AG04449 (cell line): ENCODE data around the gene SERPINE2.

Source experiments
- CTCF ChIA-PET: fragments of 350-600 bp; formaldehyde crosslinking; extraction: SDS; loops from one replicate; lab custom pipeline; 2021; ENCODE audit warnings: antibody characterized with exemption; lab: Yijun Ruan, JAX
- POLR2A ChIA-PET: fragments of 400-600, 350-600 bp; formaldehyde crosslinking; extraction: SDS; loops from one replicate; lab custom pipeline; 2020; ENCODE audit warnings: antibody characterized with exemption, inconsistent platforms; lab: Yijun Ruan, JAX
- DNase-seq: peaks from one replicate; pipeline ENCODE4 v3.0.0-alpha.2; 2010; ENCODE audit warnings: low read depth, low spot score
- H3K4me3 ChIP-seq: 2 replicates; pipeline ENCODE4 v1.5.1; 2011; ENCODE audit warnings: low read depth, mild to moderate bottlenecking, control low read depth, low read length
- TF ChIP-seq, protein P1 (sequence below): IDR thresholded peaks from one replicate; pipeline ENCODE4 v1.5.1; 2011; ENCODE audit warnings: mild to moderate bottlenecking, moderate library complexity, low read length, control low read depth, inconsistent platforms; ENCODE audit not compliant: insufficient read depth; ENCODE audit errors: missing control alignments

SERPINE2 gene

GRCh38 chr2:224058048-224058775, 19.1 kb upstream of the SERPINE2 start:
- POLR2A ChIA-PET, result interaction anchor here (0.6 kb wide), 1 partner anchor 26 kb away, joined by 3 read pairs; no protein-coding TSS in a partner anchor

DNA sequence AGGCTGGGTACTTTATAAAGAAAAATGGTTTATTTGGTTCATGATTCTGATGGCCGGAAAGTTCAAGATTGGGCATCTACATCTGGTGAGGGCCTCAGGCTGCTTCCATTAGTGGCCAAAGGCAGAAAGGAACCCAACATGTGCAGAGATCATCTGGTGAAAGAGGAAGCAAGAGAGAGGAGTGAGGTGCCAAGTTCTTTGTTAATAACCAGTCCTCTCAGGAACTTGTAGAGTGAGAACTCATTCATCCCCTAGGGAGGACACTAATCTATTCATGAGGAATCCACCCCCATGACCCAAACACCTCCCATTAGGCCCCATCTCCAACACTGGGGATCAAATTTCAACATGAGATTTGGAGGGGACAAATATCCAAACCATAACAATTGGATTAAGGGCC, 17.8 kb upstream of the SERPINE2 start:
- DNase-seq, result no peak
- no peak overlapping the region for H3K4me3 ChIP-seq
- TF ChIP-seq, protein P1, sequence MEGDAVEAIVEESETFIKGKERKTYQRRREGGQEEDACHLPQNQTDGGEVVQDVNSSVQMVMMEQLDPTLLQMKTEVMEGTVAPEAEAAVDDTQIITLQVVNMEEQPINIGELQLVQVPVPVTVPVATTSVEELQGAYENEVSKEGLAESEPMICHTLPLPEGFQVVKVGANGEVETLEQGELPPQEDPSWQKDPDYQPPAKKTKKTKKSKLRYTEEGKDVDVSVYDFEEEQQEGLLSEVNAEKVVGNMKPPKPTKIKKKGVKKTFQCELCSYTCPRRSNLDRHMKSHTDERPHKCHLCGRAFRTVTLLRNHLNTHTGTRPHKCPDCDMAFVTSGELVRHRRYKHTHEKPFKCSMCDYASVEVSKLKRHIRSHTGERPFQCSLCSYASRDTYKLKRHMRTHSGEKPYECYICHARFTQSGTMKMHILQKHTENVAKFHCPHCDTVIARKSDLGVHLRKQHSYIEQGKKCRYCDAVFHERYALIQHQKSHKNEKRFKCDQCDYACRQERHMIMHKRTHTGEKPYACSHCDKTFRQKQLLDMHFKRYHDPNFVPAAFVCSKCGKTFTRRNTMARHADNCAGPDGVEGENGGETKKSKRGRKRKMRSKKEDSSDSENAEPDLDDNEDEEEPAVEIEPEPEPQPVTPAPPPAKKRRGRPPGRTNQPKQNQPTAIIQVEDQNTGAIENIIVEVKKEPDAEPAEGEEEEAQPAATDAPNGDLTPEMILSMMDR, result no peak
- ChIA-PET CTCF (no interaction called here), POLR2A (no interaction called here)

More at GRCh38 chr2:224058048-224058775, 19.1 kb upstream of the SERPINE2 start:
- H3K4me3 ChIP-seq, result no peak overlapping the region
- TF ChIP-seq, protein P1, result no peak
- DNase-seq, result no peak
- CTCF ChIA-PET, result interaction anchor here (0.6 to 1.4 kb wide), 5 partner anchors 8 to 225 kb away, joined by 3 to 6 read pairs (median 3); no protein-coding TSS in a partner anchor

DNA sequence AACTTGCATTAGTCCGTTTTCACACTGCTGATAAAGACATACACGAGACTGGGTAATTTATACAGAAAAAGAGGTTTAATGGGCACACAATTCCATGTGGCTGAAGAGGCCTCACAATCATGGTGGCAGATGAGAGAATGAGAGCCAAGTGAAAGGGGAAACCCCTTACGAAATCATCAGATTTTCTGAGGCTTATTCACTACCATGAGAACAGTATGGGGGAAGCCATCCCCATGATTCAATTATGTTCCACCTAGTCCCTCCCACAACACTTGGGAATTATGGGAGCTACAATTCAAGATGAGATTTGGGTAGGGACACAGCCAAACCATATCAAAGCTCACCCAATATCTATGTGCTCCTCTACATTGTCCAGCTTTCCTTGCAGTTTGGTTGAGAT, 16.0 kb upstream of the SERPINE2 start:
- no peak for DNase-seq
- ChIA-PET CTCF (interaction anchor here (0.6 to 1.5 kb wide), 5 partner anchors 10 to 113 kb away, joined by 3 to 4 read pairs (median 3); no protein-coding TSS in a partner anchor), POLR2A (no interaction called here)
- TF ChIP-seq, protein P1, result no peak
- H3K4me3 ChIP-seq, result no peak overlapping the region

- TF ChIP-seq, protein P1, result no peak
- no peak overlapping the region for H3K4me3 ChIP-seq
- POLR2A ChIA-PET, result no interaction called here
- CTCF ChIA-PET, result no interaction called here
- DNase-seq, result no peak
Measured at GRCh38 chr2:224046752-224047151, 7.7 kb upstream of the SERPINE2 start.

- no peak for DNase-seq
- H3K4me3 ChIP-seq, result no peak overlapping the region
- TF ChIP-seq, protein P1, result no peak
- POLR2A ChIA-PET, result no interaction called here
- CTCF ChIA-PET, result interaction anchor here (0.9 to 3.3 kb wide), 7 partner anchors 8 to 241 kb away, joined by 3 to 20 read pairs (median 4); no protein-coding TSS in a partner anchor
Measured at GRCh38 chr2:224042191-224042696, 3.2 kb upstream of the SERPINE2 start.

GRCh38 chr2:224041554-224041953, 2.5 kb upstream of the SERPINE2 start:
- no peak overlapping the region for H3K4me3 ChIP-seq
- POLR2A ChIA-PET, result no interaction called here
- CTCF ChIA-PET, result interaction anchor here (1.3 to 3.3 kb wide), 3 partner anchors 14 to 242 kb away, joined by 4 to 20 read pairs (median 4); no protein-coding TSS in a partner anchor
- no peak for DNase-seq
- TF ChIP-seq, protein P1, result no peak
